ENCODE measurements around the gene BNIP3.
"Not testable (repeated sequence)": the region's sequence is repeated elsewhere in the genome, so short reads cannot be mapped to it uniquely, and the experiment has no call there.

Gene BNIP3

DNA sequence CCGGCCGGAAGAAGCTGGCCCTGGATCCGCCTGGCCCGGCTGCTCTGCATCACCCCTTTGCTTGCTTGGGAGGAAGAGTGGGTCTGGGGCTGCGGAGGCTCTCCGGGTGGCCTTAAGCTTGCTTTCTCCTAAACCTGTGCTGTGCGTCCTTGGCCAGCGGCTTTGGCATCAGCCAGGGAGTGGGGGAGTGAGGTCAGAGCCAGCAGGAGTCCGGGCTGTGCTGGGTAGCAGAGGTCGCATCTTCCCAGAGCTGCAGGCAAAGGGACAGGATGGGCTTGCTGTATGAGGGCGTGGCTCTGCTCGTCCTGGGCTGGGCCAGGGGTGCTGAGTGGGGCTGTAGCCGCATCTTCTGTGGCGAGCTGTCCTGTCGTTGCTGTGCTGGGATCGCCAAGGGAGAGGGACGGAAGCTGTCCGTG, 21.1 kb downstream of the BNIP3 start:
- Histone ChIP-seq H3K9me3 (ENCODE audit: control insufficient read depth, low read length) (no peaks in the 10 kb centered on the region), H3K36me3 (ENCODE audit: control insufficient read depth, insufficient read depth, low read length) (peaks cover 5% of the 10 kb centered on the region), H3K4me3 (ENCODE audit: low read length) (no peak overlapping the region), H3K9ac (ENCODE audit: low read length) (no peak overlapping the region), H3K4me1 (ENCODE audit: control insufficient read depth, insufficient read depth, low read length) (no peaks in the 10 kb centered on the region), H3K27me3 (ENCODE audit: control insufficient read depth, insufficient read depth, low read length) (no peaks in the 10 kb centered on the region)

- Histone ChIP-seq H3K36me3 (ENCODE audit: control insufficient read depth, insufficient read depth, low read length) (peaks cover 5% of the 10 kb centered on the region), H3K4me1 (ENCODE audit: control insufficient read depth, insufficient read depth, low read length) (no peaks in the 10 kb centered on the region), H3K27me3 (ENCODE audit: control insufficient read depth, insufficient read depth, low read length) (no peaks in the 10 kb centered on the region), H3K9ac (ENCODE audit: low read length) (no peak overlapping the region), H3K9me3 (ENCODE audit: control insufficient read depth, low read length) (no peaks in the 10 kb centered on the region), H3K4me3 (ENCODE audit: low read length) (no peak overlapping the region)
These were observed 21.9 kb downstream of the BNIP3 start for GRCh38 chr10:131959841-131960240.

DNA sequence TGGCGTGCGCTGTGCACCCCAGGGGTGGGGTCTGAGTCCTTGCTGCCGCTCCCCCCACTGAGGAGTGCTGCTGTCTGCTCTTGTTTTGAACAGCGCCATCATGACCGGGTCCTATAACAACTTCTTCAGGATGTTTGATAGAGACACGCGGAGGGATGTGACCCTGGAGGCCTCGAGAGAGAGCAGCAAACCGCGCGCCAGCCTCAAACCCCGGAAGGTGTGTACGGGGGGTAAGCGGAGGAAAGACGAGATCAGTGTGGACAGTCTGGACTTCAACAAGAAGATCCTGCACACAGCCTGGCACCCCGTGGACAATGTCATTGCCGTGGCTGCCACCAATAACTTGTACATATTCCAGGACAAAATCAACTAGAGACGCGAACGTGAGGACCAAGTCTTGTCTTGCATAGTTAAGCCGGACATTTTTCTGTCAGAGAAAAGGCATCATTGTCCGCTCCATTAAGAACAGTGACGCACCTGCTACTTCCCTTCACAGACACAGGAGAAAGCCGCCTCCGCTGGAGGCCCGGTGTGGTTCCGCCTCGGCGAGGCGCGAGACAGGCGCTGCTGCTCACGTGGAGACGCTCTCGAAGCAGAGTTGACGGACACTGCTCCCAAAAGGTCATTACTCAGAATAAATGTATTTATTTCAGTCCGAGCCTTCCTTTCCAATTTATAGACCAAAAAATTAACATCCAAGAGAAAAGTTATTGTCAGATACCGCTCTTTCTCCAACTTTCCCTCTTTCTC, 26.0 kb downstream of the BNIP3 start:
- Histone ChIP-seq H3K9ac (ENCODE audit: low read length) (no peak overlapping the region), H3K9me3 (ENCODE audit: control insufficient read depth, low read length) (no peaks in the 10 kb centered on the region), H3K36me3 (ENCODE audit: control insufficient read depth, insufficient read depth, low read length) (peaks cover 5% of the 10 kb centered on the region), H3K4me1 (ENCODE audit: control insufficient read depth, insufficient read depth, low read length) (no peaks in the 10 kb centered on the region), H3K27me3 (ENCODE audit: control insufficient read depth, insufficient read depth, low read length) (no peaks in the 10 kb centered on the region), H3K4me3 (ENCODE audit: low read length) (no peak overlapping the region)

DNA sequence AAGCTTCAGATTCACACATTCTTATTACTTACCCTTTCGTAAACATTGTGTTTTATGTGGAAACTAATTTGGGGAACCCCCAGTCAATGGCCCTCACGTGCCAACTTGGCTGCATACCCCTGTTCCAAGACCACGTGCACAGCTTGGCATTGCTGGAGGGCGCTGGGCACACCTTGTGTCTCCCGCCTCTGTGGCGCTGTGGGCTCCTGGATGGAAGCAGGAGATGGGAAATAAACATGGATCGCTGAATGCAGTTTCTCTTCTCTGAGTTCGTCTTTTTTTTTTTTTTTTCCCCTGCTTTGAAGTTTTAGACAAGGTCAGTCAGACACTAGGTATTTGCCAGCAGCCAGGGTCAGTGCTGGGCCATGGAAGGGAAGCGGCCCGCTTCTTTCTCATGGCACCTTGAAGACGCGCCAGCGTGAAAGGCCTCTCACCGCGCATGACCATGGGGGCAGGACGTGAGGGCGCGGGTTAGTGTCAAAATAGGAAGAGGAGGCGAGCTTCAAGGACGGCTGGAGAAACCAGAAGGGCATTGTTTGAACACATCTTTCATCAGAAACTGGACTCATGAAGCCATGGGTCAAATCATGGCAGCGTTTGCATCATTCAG, 27.3 kb downstream of the BNIP3 start:
- no peaks in the 10 kb centered on the region for H3K4me1 ChIP-seq (ENCODE audit: control insufficient read depth, insufficient read depth, low read length)
- no peak overlapping the region for H3K9ac ChIP-seq (ENCODE audit: low read length)
- no peaks in the 10 kb centered on the region for H3K9me3 ChIP-seq (ENCODE audit: control insufficient read depth, low read length)
- H3K27me3 ChIP-seq (ENCODE audit: control insufficient read depth, insufficient read depth, low read length): no peaks in the 10 kb centered on the region
- no peak overlapping the region for H3K4me3 ChIP-seq (ENCODE audit: low read length)
- peaks cover 5% of the 10 kb centered on the region for H3K36me3 ChIP-seq (ENCODE audit: control insufficient read depth, insufficient read depth, low read length)

- H3K36me3 ChIP-seq (ENCODE audit: control insufficient read depth, insufficient read depth, low read length); H3K4me3 ChIP-seq (ENCODE audit: low read length); H3K4me1 ChIP-seq (ENCODE audit: control insufficient read depth, insufficient read depth, low read length); H3K27me3 ChIP-seq (ENCODE audit: control insufficient read depth, insufficient read depth, low read length); H3K9ac ChIP-seq (ENCODE audit: low read length); H3K9me3 ChIP-seq (ENCODE audit: control insufficient read depth, low read length): not testable (repeated sequence)
These were observed 31.8 kb downstream of the BNIP3 start for GRCh38 chr10:131949908-131950307.

- no peak overlapping the region for H3K9ac ChIP-seq (ENCODE audit: low read length)
- H3K36me3 ChIP-seq (ENCODE audit: control insufficient read depth, insufficient read depth, low read length): peaks cover 6% of the 10 kb centered on the region
- H3K4me3 ChIP-seq (ENCODE audit: low read length): no peak overlapping the region
- H3K27me3 ChIP-seq (ENCODE audit: control insufficient read depth, insufficient read depth, low read length): no peaks in the 10 kb centered on the region
- no peaks in the 10 kb centered on the region for H3K4me1 ChIP-seq (ENCODE audit: control insufficient read depth, insufficient read depth, low read length)
- H3K9me3 ChIP-seq (ENCODE audit: control insufficient read depth, low read length): no peaks in the 10 kb centered on the region
These were observed 32.5 kb downstream of the BNIP3 start for GRCh38 chr10:131949041-131949862.

DNA sequence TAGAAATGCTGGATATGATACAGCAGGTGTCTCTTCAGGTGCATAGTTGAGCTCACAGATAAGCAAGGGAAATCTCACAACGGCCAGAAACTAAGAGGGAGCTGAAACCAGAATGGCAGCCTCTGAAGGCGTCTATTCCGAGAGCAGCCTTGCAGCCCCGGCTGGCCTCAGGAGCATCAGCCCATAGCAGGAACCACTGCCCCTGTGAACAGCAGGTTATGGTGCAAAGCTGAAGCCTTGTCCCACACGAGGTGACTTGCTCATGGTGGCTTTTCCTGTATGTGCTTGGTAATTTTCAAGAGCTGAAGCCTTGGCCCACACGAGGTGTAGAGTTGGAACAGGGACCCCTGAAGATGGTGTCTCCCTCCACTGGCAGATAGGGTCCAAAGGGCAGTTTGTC, 33.2 kb downstream of the BNIP3 start:
- Histone ChIP-seq H3K27me3 (ENCODE audit: control insufficient read depth, insufficient read depth, low read length) (no peaks in the 10 kb centered on the region), H3K4me1 (ENCODE audit: control insufficient read depth, insufficient read depth, low read length) (no peaks in the 10 kb centered on the region), H3K9ac (ENCODE audit: low read length) (no peak overlapping the region), H3K9me3 (ENCODE audit: control insufficient read depth, low read length) (no peaks in the 10 kb centered on the region), H3K4me3 (ENCODE audit: low read length) (no peak overlapping the region), H3K36me3 (ENCODE audit: control insufficient read depth, insufficient read depth, low read length) (peaks cover 6% of the 10 kb centered on the region)

DNA sequence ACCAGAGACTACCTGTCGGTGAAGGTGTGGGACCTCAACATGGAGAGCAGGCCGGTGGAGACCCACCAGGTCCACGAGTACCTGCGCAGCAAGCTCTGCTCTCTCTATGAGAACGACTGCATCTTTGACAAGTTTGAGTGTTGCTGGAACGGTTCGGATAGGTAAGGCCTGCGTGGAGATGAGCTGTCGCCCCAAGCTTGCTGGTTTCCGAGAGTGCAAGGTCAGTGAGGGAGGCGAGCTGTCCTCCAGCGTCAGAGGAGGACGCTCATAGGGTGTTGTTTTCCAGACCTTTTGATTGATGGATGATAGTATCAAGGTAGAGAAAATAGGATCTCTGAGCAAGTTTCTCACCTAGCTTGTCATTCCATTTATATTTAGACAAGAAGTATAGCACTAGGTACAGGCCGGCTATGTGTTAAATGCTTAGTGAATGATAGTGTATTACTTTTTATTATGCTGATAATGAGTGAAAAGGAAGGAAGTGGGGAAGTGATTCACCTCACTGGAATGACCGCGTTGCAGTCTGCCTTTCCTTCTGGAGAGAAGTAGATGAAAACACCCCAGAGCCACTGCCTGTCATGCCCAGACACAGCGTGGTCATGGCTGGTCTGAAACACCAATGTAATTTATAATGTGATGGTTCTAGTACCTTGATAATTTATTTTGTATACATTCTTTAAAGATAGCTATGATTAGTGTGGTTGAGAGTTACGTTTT, 33.9 kb downstream of the BNIP3 start:
- Histone ChIP-seq H3K36me3 (ENCODE audit: control insufficient read depth, insufficient read depth, low read length) (peaks cover 6% of the 10 kb centered on the region), H3K4me1 (ENCODE audit: control insufficient read depth, insufficient read depth, low read length) (no peaks in the 10 kb centered on the region), H3K4me3 (ENCODE audit: low read length) (no peak overlapping the region), H3K9ac (ENCODE audit: low read length) (no peak overlapping the region), H3K9me3 (ENCODE audit: control insufficient read depth, low read length) (no peaks in the 10 kb centered on the region), H3K27me3 (ENCODE audit: control insufficient read depth, insufficient read depth, low read length) (no peaks in the 10 kb centered on the region)

- H3K27me3 ChIP-seq (ENCODE audit: control insufficient read depth, insufficient read depth, low read length): no peaks in the 10 kb centered on the region
- H3K9ac ChIP-seq (ENCODE audit: low read length): no peak overlapping the region
- H3K4me1 ChIP-seq (ENCODE audit: control insufficient read depth, insufficient read depth, low read length): no peaks in the 10 kb centered on the region
- peaks cover 6% of the 10 kb centered on the region for H3K36me3 ChIP-seq (ENCODE audit: control insufficient read depth, insufficient read depth, low read length)
- H3K9me3 ChIP-seq (ENCODE audit: control insufficient read depth, low read length): no peaks in the 10 kb centered on the region
- H3K4me3 ChIP-seq (ENCODE audit: low read length): no peak overlapping the region
These were observed 34.8 kb downstream of the BNIP3 start for GRCh38 chr10:131946880-131947279.

DNA sequence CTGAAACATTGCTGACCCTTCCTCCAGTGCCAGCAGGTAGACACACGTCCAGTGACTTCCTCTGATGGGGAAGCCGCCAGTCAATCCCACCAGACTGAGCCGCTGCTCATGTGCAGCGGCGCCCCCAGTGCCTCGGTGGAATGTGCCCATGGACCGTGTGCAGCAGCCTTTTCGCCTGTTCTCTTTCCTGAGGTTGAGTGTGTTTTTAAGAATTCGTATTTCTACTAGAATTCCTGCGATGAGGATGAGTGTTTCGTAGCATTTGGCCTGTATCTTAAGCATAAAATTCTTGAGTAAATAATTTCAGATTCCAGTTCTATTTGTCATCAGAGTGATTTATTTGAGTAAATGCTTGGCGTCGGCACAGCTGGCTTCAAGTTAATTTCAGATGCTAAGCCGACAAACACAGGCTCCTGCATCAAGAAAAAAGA, 35.4 kb downstream of the BNIP3 start:
- Histone ChIP-seq H3K36me3 (ENCODE audit: control insufficient read depth, insufficient read depth, low read length) (peaks cover 6% of the 10 kb centered on the region), H3K27me3 (ENCODE audit: control insufficient read depth, insufficient read depth, low read length) (no peaks in the 10 kb centered on the region), H3K9ac (ENCODE audit: low read length) (no peak overlapping the region), H3K4me1 (ENCODE audit: control insufficient read depth, insufficient read depth, low read length) (no peaks in the 10 kb centered on the region), H3K9me3 (ENCODE audit: control insufficient read depth, low read length) (no peaks in the 10 kb centered on the region), H3K4me3 (ENCODE audit: low read length) (no peak overlapping the region)

DNA sequence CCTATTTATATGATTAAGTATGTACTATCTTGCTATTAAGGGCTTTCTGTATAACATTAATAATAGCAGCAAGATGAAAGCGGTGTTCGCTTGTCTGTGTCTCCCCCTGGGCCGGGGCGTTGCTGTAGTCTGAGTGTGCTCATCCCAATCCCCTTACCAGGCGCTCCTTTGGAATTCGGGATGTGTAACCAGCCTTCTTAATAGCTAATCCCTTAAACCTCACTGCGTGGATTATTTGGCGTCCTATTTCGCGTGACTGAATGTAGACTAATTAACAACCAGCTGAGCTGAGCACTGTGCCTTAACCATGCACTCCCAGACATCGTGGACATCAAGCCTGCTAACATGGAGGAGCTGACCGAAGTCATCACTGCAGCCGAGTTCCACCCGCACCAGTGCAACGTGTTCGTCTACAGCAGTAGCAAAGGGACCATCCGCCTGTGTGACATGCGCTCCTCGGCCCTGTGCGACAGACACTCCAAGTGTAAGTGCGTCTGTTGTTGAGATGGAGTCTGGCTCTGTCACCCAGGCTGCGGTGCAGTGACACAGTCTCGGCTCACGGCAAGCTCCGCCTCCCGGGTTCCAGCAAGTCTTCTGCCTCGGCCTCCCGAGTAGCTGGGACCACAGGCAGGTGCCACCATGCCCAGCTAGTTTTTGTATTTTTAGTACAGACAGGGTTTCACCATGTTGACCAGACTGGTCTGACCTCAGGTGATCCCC, 36.6 kb downstream of the BNIP3 start:
- Histone ChIP-seq H3K36me3 (ENCODE audit: control insufficient read depth, insufficient read depth, low read length) (peaks cover 6% of the 10 kb centered on the region), H3K4me3 (ENCODE audit: low read length) (no peak overlapping the region), H3K4me1 (ENCODE audit: control insufficient read depth, insufficient read depth, low read length) (no peaks in the 10 kb centered on the region), H3K9ac (ENCODE audit: low read length) (no peak overlapping the region), H3K27me3 (ENCODE audit: control insufficient read depth, insufficient read depth, low read length) (no peaks in the 10 kb centered on the region), H3K9me3 (ENCODE audit: control insufficient read depth, low read length) (no peaks in the 10 kb centered on the region)

Data from mucosa of stomach (tissue), 1 donor.